Endothelial cell of umbilical vein (primary cell): ENCODE data around the gene C13orf46. TPM values are rescaled to one million over a fixed set of nuclear protein-coding genes. Genes with fewer than 3 reads are reported as not detected.

ENCODE experiments used
- polyA plus RNA-seq, 4 experiments: library from polyadenylated mRNA; depleted of rRNA in 3 of 4; stranded (reverse) in 3 of 4; unstranded in 1 of 4; fragments of >200 nt; gene quantifications; 2 replicates each; pipeline versions ENCODE4 v1.2.1 to v1.2.3, GENCODE V29; 2011 to 2012; ENCODE audit warnings: missing spikeins in 1 of 4
- total RNA-seq: library from RNA; stranded (reverse); gene quantifications from 2 replicates; pipeline ENCODE4 v1.2.3, GENCODE V29; 2021

C13orf46 gene
- total and polyA plus RNA-seq, 2 donors (not counting 3 experiments of a cell fraction or from before 2014, with no cell fraction given) = 1.3 to 1.7 TPM

Other genes starting within 250 kb of the C13orf46 start
- 85.0 and 105 TPM in 2 replicates for gene TMEM255B, start 214.8 kb downstream of the C13orf46 start, total RNA-seq
- 120 and 121 TPM in 2 replicates for gene TMEM255B, start 214.8 kb downstream of the C13orf46 start, polyA plus RNA-seq
- gene GAS6, start 110.0 kb downstream of the C13orf46 start, total RNA-seq = 69.2 and 84.4 TPM in 2 replicates
- gene GAS6, start 110.0 kb downstream of the C13orf46 start, polyA plus RNA-seq = 109 and 123 TPM in 2 replicates
- gene RASA3, start 158.5 kb upstream of the C13orf46 start, total RNA-seq = 51.2 and 53.8 TPM in 2 replicates
- 22.5 and 26.5 TPM in 2 replicates for gene RASA3, start 158.5 kb upstream of the C13orf46 start, polyA plus RNA-seq
- gene CFAP97D2, start 205.2 kb upstream of the C13orf46 start, total RNA-seq = not detected in 2 replicates
- 0.13 TPM in 1 of 2 replicates, not detected in the other for gene CFAP97D2, start 205.2 kb upstream of the C13orf46 start, polyA plus RNA-seq